ENCODE results near the gene NECAB3.

The NECAB3 gene

DNA sequence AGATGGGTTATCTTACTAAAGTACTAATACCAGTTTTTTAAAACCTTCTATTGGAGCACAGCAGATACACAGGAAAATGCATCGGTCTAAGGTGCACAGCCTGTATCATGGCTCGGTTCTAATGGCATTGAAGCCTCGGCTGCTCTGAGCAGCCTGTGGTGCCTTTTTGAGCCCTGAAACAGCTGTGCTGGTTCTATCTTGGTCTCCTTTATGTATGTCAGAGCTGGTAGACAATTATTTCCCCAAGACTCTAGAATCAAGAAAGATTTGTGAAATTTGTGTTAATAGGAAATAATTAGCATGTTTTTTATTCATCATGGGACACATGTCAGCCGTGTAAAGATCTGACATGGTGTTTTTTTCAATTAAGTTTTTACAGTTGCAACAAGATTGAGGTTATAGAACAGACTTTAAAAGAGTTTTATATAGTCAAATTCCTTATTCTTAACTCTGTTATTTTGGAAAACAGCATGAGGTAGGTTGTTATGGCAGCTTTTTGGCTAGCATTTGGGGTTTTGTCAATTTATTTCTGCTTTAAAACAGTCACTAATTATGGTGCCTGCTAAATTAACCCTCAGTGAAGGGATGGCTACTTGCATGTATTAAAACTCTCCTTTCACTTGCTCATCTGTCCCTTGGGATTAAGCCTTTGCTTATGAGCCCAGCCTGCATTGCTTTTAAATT, 52.4 kb downstream of the NECAB3 start:
- no peak overlapping the region for H3K4me3 ChIP-seq (ENCODE audit: low read depth, low read length)
- TF ChIP-seq, protein P1, sequence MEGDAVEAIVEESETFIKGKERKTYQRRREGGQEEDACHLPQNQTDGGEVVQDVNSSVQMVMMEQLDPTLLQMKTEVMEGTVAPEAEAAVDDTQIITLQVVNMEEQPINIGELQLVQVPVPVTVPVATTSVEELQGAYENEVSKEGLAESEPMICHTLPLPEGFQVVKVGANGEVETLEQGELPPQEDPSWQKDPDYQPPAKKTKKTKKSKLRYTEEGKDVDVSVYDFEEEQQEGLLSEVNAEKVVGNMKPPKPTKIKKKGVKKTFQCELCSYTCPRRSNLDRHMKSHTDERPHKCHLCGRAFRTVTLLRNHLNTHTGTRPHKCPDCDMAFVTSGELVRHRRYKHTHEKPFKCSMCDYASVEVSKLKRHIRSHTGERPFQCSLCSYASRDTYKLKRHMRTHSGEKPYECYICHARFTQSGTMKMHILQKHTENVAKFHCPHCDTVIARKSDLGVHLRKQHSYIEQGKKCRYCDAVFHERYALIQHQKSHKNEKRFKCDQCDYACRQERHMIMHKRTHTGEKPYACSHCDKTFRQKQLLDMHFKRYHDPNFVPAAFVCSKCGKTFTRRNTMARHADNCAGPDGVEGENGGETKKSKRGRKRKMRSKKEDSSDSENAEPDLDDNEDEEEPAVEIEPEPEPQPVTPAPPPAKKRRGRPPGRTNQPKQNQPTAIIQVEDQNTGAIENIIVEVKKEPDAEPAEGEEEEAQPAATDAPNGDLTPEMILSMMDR (IDR thresholded peaks at IDR 0.05; ENCODE audit: borderline replicate concordance, insufficient read depth, low read depth, low read length): no peak

DNA sequence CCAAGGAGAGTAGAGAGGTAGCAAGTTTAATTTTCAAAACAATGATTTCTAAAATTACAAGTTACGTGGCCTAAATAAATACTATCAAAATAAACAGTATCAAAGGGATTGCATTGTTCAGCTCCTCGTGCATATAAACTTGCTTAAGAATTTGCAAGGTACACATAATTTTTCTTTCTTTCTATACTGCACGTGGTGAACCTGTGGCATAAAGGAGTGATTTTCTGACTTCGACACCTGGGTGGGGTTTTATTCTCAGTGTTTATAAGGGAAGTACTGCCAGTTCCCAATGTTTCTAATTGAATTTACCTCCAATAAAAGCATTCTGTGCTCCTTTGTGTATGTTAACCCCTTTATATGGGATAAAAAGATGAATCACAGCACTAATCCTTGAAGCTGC, 62.2 kb downstream of the NECAB3 start:
- H3K4me3 ChIP-seq (ENCODE audit: low read depth, low read length): no peak overlapping the region
- TF ChIP-seq, protein P1 (IDR thresholded peaks at IDR 0.05; ENCODE audit: borderline replicate concordance, insufficient read depth, low read depth, low read length): no peak

DNA sequence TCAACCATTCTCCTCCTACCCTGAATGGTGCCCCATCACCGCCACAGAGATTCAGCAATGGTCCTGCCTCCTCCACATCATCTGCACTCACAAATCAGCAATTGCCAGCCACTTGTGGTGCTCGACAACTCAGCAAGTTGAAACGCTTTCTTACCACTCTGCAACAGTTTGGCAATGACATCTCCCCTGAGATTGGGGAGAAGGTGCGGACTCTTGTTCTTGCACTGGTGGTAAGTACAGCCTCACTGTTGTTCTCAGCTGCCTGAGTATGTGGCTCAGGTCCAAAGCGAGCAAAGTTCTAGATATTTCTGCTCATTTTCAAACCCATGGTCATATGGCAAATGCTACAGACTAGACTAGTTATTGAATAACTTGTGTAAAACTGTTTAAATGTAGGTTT, 63.1 kb downstream of the NECAB3 start:
- no peak overlapping the region for H3K4me3 ChIP-seq (ENCODE audit: low read depth, low read length)
- TF ChIP-seq, protein P1 (IDR thresholded peaks at IDR 0.05; ENCODE audit: borderline replicate concordance, insufficient read depth, low read depth, low read length): no peak

DNA sequence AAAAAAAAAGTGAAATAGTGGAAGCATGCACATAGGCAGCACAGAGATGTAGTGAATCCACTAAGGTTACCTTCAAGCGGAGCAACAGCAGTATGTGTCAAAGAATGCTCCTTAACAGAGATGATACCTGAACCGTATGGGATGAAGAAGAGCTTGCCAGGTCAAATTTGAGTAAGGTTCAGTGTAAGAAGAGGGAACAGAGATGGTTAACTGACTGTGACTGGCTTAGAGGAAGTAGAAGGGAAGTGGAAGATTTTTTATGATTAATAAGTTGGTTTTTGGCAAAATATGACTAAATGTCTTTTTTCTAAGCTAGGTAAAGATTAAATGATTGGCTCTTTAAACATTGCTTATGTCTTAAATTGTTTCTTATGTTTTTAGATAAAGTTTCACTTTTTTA, 64.7 kb downstream of the NECAB3 start:
- no peak overlapping the region for H3K4me3 ChIP-seq (ENCODE audit: low read depth, low read length)
- TF ChIP-seq, protein P1 (IDR thresholded peaks at IDR 0.05; ENCODE audit: borderline replicate concordance, insufficient read depth, low read depth, low read length): no peak

Measured in GM12875 (cell line).